ENCODE data around the gene KRT82.

DNA sequence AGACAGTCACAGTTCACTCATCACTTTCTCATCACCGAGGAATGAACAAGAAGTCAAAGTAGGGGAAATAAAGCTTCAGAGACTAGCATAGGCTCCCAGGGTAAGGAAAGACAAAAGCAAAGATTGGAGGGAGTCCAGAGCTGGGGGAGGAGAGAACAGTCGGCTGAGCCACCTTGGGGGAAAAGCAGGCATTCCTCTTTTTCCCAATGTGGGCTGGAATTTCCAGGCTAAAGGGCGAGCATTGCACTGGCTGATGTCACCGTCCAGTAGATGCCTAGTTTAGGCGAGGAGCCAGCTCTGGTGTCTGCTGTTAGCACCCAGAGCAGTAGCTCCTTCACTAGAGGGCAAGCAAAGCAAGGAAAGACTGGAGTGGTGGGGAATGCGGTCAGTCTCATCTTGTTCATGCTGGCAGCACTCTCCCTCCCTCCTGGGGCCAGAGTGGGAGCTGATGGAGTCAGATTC lies 36.5 kb upstream of the KRT82 start:
- TF ChIP-seq CTCF (IDR thresholded peaks at IDR 0.05): no peak
- TF ChIP-seq ZFX (IDR thresholded peaks at IDR 0.05; ENCODE audit: borderline replicate concordance): no peak

All from 22Rv1 (cell line).